ENCODE results near the gene CAPN2. TPM values are rescaled to one million over a fixed set of nuclear protein-coding genes. Genes with fewer than 3 reads are reported as not detected.

Gene CAPN2
- polyA plus RNA-seq, 3 donors = 127 to 186 (median 182) TPM

DNA sequence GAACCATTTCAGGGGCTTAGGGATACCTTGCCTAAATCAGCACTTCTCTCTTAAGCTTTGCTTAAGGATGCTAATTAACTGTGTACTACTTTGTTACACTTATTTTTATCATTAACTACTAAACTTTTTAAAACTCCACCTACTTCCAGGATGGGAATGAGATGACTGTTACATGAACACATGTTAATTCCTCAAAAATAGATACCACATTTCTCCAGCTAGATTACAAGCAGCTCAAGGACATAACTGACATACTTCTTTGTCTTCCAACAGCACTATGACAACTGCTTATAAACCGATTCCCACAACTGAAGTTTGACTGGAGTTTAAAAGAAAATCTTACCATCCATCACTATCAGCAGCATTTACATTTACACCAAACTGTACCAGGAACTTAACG, 79.7 kb downstream of the CAPN2 start:
- Mint-ChIP-seq H3K27ac (peak overlapping the region in 2 of 7 donors; percentile 19 to 50), H3K27me3 (ENCODE audit: low read depth in 3 of 3) (no peaks in the 10 kb centered on the region), H3K4me1 (no peaks in the 10 kb centered on the region), H3K36me3 (peaks cover 70 to 88% of the 10 kb centered on the region in 2 donors), H3K4me3 (no peak overlapping the region), H3K9me3 (no peaks in the 10 kb centered on the region)
- WGBS (ENCODE audit: insufficient coverage) = 100% methylated on average over 2 of the region's 2 CpGs
- H3K4me3 ChIP-seq (replicated peaks in 1 of 3; ENCODE audit: low read depth in 2 of 3, low read length in 3 of 3) = no peak overlapping the region
- intact Hi-C loops (cut with micrococcal nuclease) = loop anchor here in 1 of 2 donors (10.0 kb wide), 1 partner anchor 53 kb away; the partner anchor contains the start of gene TP53BP2
- TF ChIP-seq, protein P1, sequence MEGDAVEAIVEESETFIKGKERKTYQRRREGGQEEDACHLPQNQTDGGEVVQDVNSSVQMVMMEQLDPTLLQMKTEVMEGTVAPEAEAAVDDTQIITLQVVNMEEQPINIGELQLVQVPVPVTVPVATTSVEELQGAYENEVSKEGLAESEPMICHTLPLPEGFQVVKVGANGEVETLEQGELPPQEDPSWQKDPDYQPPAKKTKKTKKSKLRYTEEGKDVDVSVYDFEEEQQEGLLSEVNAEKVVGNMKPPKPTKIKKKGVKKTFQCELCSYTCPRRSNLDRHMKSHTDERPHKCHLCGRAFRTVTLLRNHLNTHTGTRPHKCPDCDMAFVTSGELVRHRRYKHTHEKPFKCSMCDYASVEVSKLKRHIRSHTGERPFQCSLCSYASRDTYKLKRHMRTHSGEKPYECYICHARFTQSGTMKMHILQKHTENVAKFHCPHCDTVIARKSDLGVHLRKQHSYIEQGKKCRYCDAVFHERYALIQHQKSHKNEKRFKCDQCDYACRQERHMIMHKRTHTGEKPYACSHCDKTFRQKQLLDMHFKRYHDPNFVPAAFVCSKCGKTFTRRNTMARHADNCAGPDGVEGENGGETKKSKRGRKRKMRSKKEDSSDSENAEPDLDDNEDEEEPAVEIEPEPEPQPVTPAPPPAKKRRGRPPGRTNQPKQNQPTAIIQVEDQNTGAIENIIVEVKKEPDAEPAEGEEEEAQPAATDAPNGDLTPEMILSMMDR (IDR thresholded peaks at IDR 0.05) = no peak
- peaks cover 24% of the 10 kb centered on the region for H4K20me1 ChIP-seq (ENCODE audit: insufficient read depth, low read length)
- no peaks in the 10 kb centered on the region for H3K27me3 ChIP-seq (ENCODE audit: control insufficient read depth in 2 of 2, insufficient read depth in 2 of 2, low read length in 2 of 2)
- H3K36me3 ChIP-seq (replicated peaks in 1 of 2; ENCODE audit: control insufficient read depth in 1 of 2, insufficient read depth in 2 of 2, low read length in 2 of 2) = peaks cover 74 to 97% of the 10 kb centered on the region in 2 donors
- no peak overlapping the region for H3K9ac ChIP-seq (ENCODE audit: insufficient read depth, low read length, poor library complexity, severe bottlenecking)
- H3K4me1 ChIP-seq (ENCODE audit: control insufficient read depth in 1 of 2, insufficient read depth in 2 of 2, low read length in 2 of 2) = no peaks in the 10 kb centered on the region
- H2AFZ ChIP-seq (ENCODE audit: insufficient read depth, low read depth, low read length, poor library complexity, severe bottlenecking) = no peak overlapping the region
- H3K79me2 ChIP-seq (ENCODE audit: insufficient read depth, low read length) = no peaks in the 10 kb centered on the region
- H3K27ac ChIP-seq (ENCODE audit: low read depth in 1 of 2, low read length in 2 of 2) = peak overlapping the region in 1 of 2 donors; percentile 35
- DNase-seq = no peak
- H3K4me2 ChIP-seq (replicated peaks; ENCODE audit: extremely low read depth, low read length, poor library complexity, severe bottlenecking) = no peak overlapping the region
- no peaks in the 10 kb centered on the region for H3K9me3 ChIP-seq (replicated peaks in 1 of 2; ENCODE audit: control insufficient read depth in 1 of 2, insufficient read depth in 1 of 2, low read length in 2 of 2)

DNA sequence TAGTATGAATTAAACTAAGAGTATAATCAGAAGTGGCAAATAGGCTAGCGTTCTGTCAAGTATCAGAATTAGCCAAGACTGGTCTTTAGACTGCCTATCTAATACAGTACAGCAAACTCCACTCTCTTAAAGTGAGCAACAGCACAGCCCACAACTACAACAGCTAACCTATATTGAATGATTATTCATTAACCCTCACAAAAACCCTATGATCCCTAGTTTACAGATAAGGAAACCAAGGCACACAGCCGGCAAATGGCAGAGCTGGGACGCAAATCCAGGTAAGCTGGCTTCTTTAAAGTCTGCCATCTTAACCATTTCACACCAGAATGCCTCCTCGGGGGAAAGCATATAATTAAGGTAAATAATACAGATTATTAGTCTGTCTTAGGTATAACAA, 81.4 kb downstream of the CAPN2 start:
- Histone ChIP-seq H3K36me3 (replicated peaks in 1 of 2; ENCODE audit: control insufficient read depth in 1 of 2, insufficient read depth in 2 of 2, low read length in 2 of 2) (peaks cover 77 to 97% of the 10 kb centered on the region in 2 donors), H2AFZ (ENCODE audit: insufficient read depth, low read depth, low read length, poor library complexity, severe bottlenecking) (no peak overlapping the region), H3K4me2 (replicated peaks; ENCODE audit: extremely low read depth, low read length, poor library complexity, severe bottlenecking) (no peak overlapping the region), H3K9ac (ENCODE audit: insufficient read depth, low read length, poor library complexity, severe bottlenecking) (no peak overlapping the region), H3K79me2 (ENCODE audit: insufficient read depth, low read length) (no peaks in the 10 kb centered on the region), H3K27ac (ENCODE audit: low read depth in 1 of 2, low read length in 2 of 2) (no peak overlapping the region), H3K9me3 (replicated peaks in 1 of 2; ENCODE audit: control insufficient read depth in 1 of 2, insufficient read depth in 1 of 2, low read length in 2 of 2) (no peaks in the 10 kb centered on the region), H3K4me3 (replicated peaks in 1 of 3; ENCODE audit: low read depth in 2 of 3, low read length in 3 of 3) (no peak overlapping the region), H3K27me3 (ENCODE audit: control insufficient read depth in 2 of 2, insufficient read depth in 2 of 2, low read length in 2 of 2) (no peaks in the 10 kb centered on the region), H4K20me1 (ENCODE audit: insufficient read depth, low read length) (peaks cover 24% of the 10 kb centered on the region), H3K4me1 (ENCODE audit: control insufficient read depth in 1 of 2, insufficient read depth in 2 of 2, low read length in 2 of 2) (no peaks in the 10 kb centered on the region)
- H3K36me3 Mint-ChIP-seq = peaks cover 65 to 86% of the 10 kb centered on the region in 2 donors
- intact Hi-C loops (cut with micrococcal nuclease) = loop anchor here in 1 of 2 donors (10.0 kb wide), 1 partner anchor 51 kb away; the partner anchor contains the start of gene TP53BP2
- H3K4me1 Mint-ChIP-seq = no peaks in the 10 kb centered on the region
- no CpG with 5 or more reads among the region's 4 CpGs for WGBS (ENCODE audit: insufficient coverage)
- no peak overlapping the region for H3K4me3 Mint-ChIP-seq
- no peak overlapping the region for H3K27ac Mint-ChIP-seq
- H3K9me3 Mint-ChIP-seq = no peaks in the 10 kb centered on the region
- H3K27me3 Mint-ChIP-seq (ENCODE audit: low read depth in 3 of 3) = no peaks in the 10 kb centered on the region
- no peak for DNase-seq
- TF ChIP-seq, protein P1 (IDR thresholded peaks at IDR 0.05) = no peak

All from CD14-positive monocyte (primary cell).